NK-92 (cell line): ENCODE data around the gene GOLGA2.
"Not testable (repeated sequence)": the region's sequence is repeated elsewhere in the genome, so short reads cannot be mapped to it uniquely, and the experiment has no call there.

Experiments used
- DNase-seq: peaks from one replicate; lab custom pipeline; 2025; ENCODE audit not compliant: unreplicated experiment; lab: John Stamatoyannopoulos, UW

GOLGA2 gene

DNA sequence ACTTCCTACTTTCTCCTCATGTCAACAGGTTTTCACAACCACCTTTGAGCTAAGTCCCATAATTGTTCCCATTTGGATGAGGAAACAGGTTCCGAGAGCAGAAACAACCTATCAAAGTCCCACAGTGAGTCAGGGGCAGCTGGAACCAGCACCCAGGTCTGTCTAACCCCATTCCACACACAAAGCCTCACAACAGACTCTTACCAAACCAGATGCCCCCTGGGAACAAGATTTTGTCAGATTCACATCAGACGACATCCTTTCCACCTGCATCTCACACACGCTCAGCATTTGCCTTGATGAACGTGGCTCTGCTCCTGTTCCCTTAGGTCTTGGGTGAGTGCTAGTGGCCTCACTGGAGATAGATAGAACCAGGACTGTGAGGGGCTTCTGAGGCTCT, 17.3 kb upstream of the GOLGA2 start:
- DNase-seq, result no peak

DNA sequence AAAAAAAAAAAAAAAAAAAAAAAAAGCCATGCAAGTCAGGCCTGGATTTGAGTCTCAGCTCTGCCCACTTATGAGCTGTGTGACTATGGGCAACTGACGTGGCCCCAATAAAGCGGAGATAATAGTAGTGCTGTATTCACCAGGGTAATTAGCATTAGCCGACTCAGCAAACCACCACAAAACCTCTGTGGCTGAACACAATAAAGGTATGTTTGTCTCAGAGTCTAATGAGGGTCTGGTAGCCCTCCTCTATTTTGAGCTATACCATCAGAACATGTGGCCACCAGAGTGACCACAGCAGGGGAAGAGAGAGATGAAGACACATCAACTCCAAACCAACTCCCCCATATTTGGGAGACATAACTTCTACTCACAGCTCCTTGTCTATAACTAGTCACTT, 16.2 kb upstream of the GOLGA2 start:
- no peak for DNase-seq

DNA sequence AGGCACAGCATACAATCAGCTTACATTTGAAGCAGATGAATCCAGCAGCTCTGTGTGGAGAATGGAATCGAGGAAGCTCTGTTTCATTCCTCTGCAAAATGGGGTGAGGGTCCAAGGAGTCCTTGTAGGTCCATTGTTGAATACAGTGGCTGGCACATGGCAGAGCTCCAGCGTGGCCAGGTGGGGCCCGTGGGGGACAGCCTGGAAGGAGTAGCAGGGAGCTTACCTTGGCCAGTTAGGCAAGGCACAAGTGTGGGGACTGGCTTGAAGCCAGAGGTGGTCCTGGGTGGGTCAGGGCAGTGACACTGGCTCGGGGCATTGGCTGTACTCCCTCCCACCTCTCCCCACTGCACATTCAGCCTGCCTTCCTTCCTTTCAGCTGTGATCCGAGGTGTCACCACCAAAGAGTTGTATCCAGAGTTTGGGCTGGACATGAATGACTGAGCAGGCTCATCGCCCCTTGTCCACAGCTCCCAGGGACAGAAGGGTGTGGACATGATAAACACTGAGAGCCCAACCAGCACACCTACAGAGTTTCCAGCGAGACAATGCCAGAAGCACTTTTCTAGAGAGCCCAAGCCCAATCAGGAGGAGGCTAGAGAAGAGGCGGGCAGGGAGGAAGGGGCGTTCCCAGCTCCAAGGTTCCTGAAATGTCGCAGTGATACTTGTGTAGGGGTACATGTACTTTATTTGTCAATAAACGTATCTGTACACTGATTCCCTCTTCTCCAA, 12.6 kb upstream of the GOLGA2 start:
- no peak for DNase-seq

DNA sequence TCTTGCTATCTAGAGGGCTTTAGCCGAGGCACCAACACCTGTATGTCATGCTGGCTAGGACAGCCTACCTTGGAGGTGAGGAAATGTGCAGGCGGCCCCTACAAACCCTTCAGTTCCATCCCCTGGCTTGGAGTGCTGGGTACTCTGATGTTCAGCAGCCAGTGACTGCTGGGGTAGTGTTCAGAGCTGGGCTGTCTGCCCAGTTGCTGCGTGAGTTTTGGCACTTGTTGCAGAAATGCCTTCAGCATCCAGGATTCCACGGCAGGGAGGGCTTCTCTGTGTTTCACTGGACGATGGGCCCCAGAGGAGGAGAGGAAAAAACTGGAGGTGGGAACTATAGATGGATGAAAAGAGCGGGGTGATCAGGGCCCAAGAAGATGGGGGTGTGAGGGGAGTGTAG, 10.6 kb upstream of the GOLGA2 start:
- no peak for DNase-seq

DNA sequence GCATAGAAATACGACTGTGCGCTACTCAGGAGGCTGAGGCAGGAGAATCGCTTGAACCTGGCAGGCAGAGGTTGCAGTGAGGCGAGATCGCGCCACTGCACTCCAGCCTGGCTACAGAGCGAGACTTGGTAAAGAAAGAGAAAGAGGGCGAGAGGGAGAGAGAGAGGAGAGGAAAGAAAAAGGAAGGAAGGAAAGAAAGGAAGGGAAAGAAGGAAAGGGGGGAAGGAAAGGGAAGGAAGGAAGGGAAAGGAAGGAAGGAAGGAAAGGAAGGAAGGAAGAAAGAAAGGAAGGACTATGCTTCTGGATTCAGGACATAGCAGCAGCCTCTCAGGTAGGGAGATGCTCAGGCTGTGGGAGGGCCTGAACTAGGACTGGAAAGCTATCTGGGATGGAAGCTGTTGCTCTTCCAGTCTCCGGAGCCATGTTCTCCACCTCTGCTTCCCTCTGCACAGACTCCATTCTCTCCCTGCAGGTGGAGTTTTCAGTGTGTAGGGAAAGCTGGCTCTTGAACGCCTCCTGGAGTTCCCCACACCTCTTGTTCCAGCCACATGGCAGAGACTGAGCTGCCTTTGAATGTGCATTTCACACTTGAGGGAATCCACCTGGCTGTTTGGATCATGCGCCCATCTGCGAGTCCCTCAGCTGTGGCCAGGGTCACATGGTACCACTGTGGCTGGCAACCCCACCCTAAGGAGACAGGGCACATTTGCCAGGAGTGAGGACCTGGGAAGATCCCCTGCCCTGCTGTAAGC, 9.4 kb upstream of the GOLGA2 start:
- DNase-seq, result no peak

DNA sequence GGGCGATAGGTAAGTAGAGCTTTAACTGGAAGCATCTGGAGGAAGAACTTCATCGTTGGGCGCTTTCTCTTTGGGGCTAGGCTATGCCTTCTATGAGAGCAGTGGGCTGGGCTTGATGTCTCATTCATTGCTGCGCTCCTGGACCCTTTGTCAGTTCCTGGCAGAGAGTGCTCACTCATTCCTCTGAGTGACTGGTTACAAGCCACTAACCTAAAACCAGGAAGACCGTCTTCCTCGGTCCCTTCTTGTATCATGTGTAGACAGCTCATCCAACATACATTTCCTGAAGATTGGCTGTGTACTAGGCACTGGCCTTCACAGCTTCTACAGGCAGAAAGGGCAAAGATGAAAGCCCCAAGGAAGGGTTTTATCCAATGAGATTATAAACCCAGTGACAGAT, 6.7 kb upstream of the GOLGA2 start:
- DNase-seq, result no peak

DNA sequence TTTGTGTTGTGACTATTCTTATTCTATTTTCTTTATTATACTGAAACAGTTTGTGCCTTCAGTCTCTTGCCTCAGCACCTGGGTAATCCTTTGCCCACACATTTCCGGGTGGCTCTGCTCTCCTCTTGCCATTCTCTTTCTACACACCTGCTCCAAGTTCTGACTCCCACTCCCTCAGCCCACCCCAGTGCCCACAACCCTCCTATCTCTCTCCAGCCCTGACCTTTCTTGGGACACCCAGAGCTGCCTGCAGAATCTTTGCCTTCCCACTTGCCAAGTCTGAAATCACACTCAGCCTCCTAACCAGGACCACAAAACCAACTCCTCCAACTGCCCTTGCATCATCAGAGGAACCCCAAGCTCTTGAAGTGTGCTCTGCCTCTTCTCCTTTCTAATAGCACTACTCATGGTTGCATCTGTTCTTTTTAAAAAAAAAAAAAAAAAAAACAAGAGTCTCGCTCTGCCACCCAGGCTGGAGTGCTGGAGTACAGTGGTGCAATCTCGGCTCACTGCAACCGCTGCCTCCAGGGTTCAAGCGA, 4.3 kb upstream of the GOLGA2 start:
- no peak for DNase-seq

DNA sequence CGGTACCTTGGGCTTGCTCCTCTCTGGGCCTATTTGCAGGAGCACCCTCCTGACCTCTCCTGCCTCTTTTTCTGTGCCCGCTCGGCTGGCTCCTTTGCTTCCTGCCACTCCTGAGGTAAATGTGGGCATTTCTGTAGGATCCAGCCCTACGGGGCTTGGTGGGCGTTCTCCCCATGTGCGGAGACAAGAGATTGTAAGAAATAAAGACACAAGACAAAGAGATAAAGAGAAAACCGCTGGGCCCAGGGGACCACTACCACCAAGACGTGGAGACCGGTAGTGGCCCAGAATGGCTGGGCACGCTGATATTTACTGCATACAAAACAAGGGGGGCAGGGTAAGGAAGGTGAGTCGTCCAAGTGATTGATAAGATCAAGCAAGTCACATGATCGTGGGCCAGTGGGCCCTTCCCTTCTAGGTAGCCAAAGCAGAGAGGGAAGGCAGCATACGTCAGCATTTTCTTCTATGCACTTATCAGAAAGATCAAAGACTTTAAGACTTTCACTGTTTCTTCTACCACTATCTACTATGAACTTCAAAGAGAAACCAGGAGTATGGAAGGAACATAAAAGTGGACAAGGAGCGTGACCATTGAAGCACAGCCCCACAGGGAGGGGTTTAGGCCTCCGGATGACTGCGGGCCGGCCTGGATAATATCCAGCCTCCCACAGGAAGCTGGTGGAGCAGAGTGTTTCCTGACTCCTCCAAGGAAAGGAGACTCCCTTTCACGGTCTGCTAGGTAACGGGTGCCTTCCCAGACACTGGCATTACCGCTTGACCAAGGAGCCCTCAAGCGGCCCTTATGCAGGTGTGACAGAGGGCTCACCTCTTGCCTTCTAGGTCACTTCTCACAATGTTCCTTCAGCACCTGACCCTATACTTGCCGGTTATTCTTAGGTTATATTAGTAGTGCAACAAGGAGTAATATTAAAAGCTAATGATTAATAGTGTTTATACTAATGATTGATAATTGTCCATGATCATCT, 3.6 kb upstream of the GOLGA2 start:
- not testable (repeated sequence) for DNase-seq

DNA sequence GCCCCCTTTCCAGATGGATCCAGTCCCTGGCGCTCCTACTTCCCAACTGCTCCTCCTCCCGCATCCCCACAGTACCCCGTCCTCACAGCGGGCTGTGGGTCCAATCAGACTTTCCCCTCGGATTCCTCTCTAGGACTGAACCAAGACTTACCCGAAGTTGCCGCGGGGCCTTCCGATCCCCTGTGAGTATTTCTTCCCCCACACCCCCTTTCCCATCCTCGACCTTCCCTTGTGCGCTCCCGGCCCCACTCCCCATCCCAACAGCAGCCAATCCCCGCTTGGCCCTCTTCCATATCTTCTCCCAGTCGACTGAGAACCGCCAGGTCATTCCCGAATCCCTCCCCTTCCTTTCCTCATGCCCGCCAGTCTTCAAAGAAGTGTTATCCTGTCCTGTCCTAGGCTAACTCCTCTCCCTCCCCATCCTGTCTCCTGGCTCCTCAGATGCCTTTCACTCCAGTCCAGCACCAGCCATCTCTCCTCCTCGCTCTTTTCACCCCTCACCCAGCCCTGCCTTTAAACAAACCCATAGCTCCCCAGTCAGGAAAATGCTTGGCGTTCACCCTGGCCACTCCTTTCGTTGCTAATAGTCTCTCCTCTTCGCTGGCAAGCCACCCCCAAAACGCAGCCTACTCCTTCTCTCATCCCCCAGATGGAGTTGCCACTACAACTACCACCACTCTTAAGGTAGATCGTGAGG, 915 bp upstream of the GOLGA2 start:
- DNase-seq, result no peak

DNA sequence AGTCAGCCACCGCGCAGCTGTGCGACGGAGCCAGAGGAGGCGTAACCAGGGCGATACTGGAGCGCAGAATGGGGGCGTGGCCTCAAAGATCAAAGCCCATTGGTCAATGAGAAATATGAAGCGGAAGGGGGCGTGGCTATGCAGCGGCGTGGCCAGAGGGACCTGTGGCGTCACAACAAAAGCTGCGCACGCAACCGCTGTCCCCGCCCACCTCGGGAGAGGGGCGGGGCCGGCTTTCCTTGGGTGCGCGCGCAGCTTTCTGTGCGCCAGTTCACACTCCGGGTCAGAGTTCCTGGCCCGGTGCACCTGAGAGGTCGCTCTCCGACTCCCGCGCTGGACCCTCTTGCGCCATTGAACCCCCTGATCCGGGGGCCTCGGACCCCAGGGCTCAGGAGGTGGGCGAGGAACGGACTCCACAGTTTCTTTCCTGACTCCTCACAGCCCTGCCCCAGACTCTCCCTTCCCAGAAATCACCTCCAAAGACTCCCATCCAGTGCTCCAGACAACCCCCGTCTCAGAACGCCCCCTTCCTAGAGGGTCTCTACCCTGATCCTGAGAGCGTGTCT, 284 bp upstream of the GOLGA2 start, which contains the start of gene SWI5:
SWI5 (plus strand) TSS at position 269 of the 566 bp plus-strand sequence.
- peak; percentile 96 for DNase-seq

DNA sequence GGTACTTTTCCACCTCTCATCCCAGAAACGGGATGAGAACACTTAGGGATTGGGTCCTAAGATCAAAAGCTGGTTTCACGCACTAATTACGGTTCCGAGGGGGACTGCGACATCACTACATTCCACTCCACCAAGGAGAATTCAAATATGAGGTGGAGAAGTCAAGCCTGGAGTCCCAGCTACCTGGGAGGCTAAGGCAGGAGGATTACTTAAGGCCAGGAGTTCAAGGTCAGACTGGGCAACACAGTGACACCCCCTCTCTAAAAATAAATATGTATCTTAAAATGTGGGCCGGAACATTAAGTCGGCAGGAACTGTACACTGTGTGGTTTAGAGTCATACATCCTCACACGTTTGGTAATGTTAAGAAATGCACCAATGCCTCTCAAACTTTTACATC, 1.6 kb downstream of the GOLGA2 start:
- no peak for DNase-seq

DNA sequence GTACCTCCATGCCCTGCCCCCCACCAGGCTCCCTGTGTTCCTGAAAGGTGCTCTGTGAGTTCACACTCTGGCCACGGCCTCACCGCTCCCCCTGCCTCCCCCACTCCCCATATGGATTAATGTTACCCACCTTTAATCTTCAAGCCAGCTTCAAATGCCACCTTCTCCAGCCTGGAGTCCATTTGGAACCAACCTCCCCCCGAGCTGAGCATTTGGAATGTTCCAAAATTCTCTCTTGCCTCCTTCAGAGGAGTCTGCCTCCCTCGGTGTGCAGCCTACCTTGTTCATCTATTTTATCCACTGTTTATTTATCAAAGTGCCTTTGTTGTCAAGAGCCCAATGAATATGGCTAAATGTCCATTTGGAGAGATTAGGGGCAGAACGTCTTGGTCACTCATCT, 4.3 kb downstream of the GOLGA2 start:
- no peak for DNase-seq

DNA sequence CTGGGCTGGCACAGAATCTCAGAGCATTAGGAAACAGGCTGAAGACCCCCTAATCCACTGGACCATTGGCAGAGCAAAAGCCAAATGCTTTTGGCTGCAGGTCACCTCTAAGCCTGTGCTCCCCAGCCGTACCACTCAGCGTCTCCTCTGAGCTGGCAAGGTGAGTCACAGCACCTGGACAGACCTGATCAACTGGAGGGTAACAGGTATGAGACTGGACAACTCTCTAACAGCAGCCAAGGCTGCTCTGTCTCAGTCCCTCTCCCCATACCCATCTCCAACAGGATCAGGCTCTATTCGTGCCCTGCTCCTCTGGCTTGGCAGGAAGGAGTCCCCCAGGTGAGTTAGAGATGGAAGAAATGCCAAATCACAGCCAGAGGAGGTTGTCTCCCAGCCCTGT, 4.7 kb downstream of the GOLGA2 start:
- DNase-seq, result no peak

DNA sequence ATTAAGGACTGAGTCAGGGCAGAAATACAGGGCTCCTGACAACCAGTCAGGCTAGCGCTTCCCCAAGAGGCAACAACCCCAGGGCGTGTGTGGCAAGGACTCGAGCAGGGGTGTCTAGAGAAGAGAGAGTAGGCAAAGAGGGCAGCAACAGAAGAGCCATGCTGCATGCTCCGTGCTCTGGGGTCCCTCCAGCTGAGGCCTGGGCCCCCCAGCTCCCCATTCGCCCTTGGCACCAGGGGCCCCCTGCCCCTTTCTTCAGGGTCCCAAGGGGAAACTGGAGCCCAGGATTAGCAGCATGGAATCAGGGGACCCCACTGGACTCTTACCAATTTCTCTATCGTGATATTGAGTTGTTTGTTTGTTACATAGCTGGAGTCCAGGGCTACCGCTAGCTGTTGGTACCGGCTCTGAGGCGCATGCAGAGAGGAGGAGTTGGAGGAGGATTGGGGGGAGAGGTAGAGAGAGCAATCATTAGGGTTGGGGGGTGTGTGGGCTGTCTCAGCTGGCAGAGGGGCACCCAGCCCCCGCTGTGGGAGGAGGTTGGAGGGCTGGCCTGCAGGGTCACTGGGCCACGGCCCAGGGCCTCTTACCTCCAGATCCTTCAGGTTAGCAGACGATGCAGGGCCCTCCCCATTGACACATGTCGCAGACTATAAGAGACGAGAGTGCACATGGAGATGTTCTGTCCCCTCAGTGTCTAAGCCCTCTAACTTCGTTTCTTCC, 8.8 kb downstream of the GOLGA2 start:
- no peak for DNase-seq

DNA sequence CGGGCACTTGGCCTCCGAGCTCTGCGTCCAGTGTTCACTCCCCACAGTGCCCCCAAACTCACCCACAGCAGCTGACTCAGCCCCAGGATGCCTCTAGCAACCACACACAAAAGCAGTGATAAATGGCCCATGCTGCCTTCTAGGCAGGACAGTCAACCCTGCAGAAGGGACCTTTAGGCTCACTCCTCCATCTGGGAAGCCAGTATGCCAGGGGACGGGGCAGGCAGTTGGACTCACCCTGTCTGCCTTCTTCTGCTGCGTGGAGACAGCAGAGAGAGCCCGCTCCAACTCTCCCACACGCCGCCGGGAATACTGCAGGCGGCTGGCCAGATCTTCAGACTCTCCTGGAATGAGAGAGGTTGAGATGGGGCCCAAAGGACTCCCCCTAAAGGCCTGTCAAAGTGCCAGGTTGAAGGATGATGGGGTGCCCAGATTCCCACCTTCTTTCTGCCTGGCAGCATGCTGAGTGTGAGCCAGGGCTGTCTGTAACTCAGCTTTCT, 10.4 kb downstream of the GOLGA2 start:
- no peak for DNase-seq

DNA sequence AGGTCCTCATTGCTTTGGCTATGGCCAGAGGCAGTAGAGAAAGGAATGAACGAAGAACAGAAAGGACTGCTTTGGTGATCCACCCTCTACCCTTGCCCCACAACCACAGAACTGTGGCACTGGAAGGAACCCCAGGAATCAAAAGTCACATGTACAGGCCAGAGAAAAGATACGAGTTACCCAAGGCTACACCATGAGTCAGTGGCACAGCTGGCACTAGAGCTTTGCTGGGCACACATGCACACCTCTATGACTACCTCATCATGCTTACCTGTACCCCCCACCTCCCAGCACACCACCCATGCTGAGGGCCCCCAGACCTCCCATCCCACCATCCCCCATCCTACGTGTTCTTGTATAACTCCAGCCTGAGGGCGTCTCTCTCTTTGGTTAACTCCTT, 13.1 kb downstream of the GOLGA2 start:
- no peak for DNase-seq

DNA sequence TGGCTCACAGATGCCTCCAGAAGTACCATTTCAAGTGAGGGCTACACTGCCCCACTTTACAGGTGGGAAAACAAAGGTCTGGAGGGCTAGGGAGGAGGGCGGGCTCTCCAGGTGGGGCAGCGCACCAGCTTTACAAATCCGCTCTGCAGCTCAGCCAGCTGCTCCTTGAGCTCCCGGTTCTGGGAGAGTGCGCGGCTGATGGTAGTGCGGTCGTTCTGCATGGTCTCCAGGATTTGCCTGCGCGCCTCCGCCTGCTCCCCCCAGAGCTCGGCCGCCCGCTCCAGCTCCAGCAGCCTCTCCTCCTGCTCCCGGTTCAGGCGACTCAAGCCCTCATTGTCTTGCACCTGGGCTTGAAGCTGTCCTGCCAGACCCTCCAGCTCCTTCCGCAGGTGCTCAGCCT, 15.5 kb downstream of the GOLGA2 start:
- no peak for DNase-seq

DNA sequence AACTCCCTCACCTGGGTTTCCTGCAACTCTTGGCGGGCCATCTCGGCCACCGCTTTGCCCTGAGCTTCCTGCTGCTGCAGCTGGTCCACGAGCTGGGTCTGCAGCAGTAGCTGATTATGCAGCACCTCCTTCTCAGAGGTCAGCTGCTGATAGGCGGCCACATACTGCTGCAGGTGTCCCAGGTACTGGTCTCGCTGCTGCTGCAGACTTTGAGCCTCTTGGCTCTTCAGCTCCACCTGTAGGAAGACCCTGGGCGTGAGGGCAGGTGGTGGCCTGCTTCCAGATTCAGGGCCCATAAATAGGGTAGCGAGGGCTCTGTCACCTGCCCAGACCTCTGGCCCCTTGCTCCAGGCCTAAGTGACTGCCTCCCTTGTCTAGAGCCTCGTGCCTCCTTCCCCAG, 16.7 kb downstream of the GOLGA2 start:
- DNase-seq, result no peak

DNA sequence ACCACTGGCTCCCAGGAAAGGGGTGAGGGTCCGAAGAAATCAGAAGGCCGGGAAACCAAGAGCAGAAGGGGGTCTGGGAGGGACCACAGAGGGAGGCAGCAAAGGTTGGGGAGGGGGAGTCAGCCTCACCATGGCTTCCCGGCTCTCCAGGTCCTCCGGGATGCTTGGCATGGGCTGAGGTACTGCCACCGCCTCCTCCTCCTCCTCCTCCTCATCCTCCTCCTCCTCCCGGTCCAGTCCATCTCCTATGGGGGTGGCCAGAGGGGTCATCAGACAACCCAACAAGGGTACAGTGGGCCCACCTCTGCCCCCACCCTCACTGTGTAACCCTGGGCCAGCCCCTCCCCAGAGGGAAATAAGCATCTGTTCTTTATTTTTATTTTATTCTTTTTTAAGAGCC, 17.5 kb downstream of the GOLGA2 start:
- no peak for DNase-seq
